HG02610 (cell line): ENCODE measurements around the gene EHBP1.

Source experiments
- ATAC-seq: cut with Tn5 transposase; IDR thresholded peaks from one replicate; pipeline ENCODE4 v1.9.1; 2021; ENCODE audit warnings: mild to moderate bottlenecking, moderate library complexity; ENCODE audit not compliant: unreplicated experiment

Gene EHBP1

DNA sequence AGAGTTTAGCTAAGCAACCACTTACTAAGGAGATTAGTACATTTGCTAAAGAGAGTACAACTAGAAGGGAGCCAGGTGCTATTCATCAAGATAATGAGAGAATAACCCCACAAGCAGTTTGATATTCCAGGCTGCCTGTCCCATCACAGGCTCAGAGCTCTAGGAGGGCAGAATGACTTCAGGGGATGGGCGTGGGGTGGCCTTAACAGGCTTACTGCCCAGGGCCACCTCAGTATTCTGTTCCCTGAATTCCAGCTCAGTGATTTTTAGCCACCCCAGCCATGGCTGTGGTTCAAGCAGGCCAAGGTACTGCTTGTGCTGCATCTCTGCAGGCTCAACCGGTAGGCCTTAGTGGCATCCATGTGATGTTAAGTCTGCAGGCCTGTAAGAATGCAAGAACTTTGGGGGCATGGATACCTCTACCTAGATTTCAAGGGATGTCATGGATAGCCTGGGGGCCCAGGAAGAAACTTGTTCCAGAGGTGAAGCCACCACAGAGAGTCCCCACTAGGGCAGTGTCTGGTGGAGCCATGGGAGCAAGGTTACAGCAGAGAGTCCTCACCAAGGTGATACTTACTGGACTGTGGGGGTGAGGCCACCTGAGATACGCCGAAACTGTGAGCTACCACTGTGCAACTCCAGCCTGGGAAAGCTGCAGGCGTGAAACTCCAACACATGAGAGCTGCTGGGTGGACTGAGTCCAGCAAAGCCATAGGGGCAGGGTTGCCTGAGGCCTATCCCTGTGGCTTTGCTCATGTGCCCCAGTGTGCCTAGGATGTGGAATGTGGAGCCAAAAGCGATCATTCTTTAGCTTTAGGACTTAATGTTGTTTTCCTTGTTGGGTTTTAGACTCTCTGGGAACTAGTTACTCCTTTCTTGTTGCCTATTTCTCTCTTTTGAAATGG is 107.7 kb downstream of the EHBP1 start:
- ATAC-seq = no peak

GRCh38 chr2:62814123-62814522 is 108.6 kb downstream of the EHBP1 start:
- ATAC-seq = no peak

DNA sequence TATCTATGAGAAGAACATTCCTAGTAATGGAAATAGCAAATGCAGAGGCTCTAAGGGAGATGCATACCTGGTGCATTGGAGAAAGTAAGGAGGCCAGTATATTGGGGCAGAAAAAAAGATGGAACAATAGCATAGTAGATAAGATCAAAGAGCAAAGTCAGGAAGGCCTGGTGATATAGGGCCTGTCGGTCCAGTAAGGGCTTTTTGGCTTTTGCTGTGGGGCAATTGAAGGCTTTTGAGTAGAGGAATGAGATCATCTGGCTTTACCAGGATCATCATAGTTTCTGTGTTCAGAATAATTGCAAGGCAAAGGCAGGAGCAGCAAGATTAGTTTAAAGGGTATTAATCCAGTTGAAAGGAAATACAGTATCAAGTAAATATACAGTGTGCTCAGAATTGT is 111.8 kb downstream of the EHBP1 start:
- no peak for ATAC-seq

DNA sequence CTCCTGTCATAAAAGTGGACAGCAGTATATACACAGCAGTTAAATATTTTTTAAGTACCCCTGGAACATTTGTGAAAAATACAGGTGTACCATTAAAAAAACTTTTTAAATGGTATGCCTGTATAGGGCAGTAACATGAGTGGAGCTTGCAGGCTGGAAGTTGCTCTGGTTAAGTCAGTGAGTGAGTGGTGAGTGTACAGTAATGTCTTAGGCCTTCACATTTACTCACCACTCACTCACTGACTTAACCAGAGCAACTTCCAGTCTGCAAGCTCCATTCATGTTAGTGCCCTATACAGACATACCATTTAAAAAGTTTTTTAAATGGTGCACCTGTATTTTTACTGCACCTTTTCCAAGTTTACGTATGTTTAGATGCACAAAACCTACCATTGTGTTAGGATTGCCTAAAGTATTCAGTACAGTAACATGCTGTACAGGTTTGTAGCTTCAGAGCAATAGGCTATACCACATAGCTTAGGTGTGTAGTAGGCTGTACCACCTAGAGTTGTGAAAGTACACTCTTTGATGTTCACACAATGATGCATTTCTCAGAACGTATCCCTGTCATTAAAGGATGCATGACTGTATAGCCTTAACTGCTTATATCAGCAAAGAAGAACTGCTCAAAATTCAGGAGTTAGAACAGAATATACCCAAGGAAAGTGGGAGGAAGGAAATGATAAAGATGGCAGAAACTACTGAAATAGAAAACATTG is 112.6 kb downstream of the EHBP1 start:
- no peak for ATAC-seq

DNA sequence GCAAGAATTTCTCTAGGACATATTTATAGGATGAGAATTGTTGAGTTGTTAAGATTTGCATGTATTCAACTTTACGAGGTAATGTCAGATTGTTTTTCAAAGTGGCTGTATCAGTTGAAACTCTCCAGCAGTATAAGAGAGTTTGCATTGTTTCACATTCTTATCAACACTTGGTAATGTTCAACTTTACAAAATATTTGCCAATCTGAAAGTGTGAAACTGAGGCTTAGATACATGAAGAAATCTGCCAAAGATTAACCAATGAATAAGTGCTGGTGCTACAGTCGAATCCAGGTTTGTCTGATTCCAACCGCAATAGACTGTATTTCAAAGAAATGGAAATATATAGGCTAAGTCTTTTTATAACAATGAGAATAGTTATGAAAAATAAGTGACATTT is 117.0 kb downstream of the EHBP1 start:
- ATAC-seq = no peak

DNA sequence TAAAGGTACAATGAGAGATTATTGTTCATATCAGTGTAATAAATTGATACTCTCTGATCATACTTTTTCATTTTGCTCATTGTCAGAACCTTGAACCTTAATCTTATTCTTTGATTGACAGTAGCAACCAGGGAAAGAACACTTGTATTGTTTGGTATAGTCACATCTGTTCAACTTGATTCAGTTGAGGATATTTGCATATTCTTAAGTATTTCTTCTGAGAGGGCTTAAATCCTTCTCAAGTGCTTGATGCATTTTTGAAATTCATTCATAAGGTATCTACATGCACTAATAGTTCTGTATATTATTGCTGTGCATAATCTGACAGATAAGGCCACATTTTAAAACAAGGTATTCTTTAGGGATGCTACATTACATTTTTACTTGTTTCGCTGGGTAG is 118.9 kb downstream of the EHBP1 start:
- ATAC-seq = no peak

- ATAC-seq = no peak
Observed at GRCh38 chr2:62826141-62826540, 120.6 kb downstream of the EHBP1 start.

GRCh38 chr2:62826953-62827675 is 121.6 kb downstream of the EHBP1 start:
- ATAC-seq = no peak

GRCh38 chr2:62831729-62832128 is 126.2 kb downstream of the EHBP1 start:
- peak; percentile 95 for ATAC-seq

DNA sequence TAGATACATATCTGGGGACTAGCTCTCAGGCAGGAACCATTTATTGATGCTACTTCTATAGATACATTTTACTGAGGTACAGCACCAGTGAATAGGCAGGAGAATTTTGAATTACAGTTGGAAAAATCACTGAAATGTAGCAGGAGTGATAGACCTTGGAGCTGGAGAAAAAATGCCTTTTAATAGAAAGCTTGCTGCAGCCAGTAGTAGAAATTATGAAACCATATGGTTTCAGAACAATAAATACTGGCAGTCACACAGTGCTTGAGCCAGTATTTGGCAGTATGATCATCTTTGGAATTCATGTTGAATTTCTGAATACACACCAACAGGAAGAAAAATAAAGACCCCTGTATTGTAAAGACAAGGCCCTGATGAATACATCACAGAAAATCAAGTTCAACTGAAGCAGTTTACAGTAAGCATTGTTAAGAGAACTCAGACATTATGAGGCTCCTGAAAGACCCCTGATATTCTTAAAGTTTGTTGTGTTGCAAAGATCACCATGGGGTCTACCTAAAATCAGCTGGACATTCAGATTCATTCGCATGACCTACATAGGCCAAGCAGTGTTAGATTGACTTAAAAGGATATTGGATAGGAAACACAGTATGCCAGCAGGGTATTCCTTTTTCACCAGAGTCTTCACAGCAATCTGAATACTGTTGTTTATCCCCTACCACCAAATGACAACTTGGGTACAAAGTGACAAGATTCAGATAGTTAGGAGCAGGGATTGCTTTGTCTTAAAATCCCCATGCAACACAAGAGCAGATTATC is 139.0 kb downstream of the EHBP1 start:
- no peak for ATAC-seq

GRCh38 chr2:62845256-62845655 is 139.7 kb downstream of the EHBP1 start:
- ATAC-seq = no peak

- ATAC-seq = no peak
Observed at GRCh38 chr2:62852254-62852653, 146.7 kb downstream of the EHBP1 start.

- no peak for ATAC-seq
Observed at GRCh38 chr2:62854600-62855514, 149.3 kb downstream of the EHBP1 start.

GRCh38 chr2:62856228-62857040 is 150.9 kb downstream of the EHBP1 start:
- ATAC-seq = no peak

GRCh38 chr2:62857139-62857931 is 151.8 kb downstream of the EHBP1 start:
- no peak for ATAC-seq

GRCh38 chr2:62858231-62858832 is 152.8 kb downstream of the EHBP1 start:
- ATAC-seq = no peak

GRCh38 chr2:62868947-62869346 is 163.4 kb downstream of the EHBP1 start:
- no peak for ATAC-seq

DNA sequence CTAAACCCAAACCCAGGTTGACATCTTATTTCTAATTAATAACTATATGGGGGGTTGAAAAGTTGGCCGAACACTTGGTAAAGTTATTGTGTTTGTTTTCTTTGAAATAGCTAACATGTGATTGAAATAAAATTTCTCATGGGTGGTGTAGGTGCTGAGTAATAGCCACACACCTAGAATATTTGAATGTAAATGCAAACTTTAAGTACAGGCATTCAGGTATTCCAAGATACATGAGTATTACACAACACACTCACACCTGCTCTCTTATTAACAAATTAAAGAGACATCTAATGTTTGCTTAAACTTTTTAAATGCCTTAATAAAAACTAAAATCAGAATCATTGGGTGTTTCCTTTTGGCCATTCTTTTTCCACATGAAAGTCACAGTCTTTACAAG is 165.5 kb downstream of the EHBP1 start:
- no peak for ATAC-seq
